ENCODE measurements around the gene TMPRSS7. TPM values are rescaled to one million over a fixed set of nuclear protein-coding genes. Genes with fewer than 3 reads are reported as not detected.

The TMPRSS7 gene
- total and polyA plus RNA-seq, 2 donors from 2014 or later: not detected

DNA sequence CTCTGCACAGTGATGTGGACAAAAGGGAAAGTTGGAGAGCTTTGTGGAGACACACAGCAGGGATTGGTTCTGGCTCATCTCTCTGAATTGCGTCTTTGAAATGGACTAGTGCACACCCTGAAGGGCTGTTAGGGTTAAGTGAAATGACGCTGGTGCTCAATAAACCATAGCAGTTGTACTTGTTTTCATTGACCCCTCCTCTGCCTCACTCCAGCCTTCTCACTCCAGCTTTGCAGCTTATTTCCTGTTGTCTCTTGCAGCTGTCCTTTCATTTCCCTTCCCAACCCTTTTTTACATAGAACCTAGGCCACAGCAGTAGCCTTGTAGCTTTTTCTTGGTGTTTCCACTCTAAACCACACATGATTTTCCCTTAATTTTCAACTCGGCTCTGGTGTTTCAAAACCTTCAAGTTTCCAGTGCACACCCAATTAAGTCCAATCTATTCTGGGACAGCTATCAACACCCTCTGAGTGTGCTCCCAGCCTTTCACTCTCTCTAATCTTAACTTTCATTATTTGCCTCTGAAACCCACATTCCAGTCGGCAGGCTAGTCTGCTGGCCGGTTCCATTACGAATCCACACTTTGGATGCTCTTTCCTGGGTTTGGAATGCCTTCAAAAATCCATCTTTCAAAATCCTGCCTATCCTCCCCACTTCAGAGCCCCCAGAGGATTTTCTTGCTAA is 58.1 kb downstream of the TMPRSS7 start:
- DNase-seq (peak in 2 of 5 donors; percentile 41 to 42), FAIRE-seq (no peak)
- intact Hi-C loops (cut with DNase I): no loop called here
- peaks cover 2 to 5% (median 3%) of the 10 kb centered on the region in 3 donors for H3K4me1 ChIP-seq (ENCODE audit: control insufficient read depth in 2 of 3, insufficient read depth in 2 of 3, low read depth in 1 of 3, low read length in 3 of 3)
- H3K27ac ChIP-seq (ENCODE audit: low read depth in 2 of 2, low read length in 2 of 2): no peak overlapping the region
- H3K4me3 ChIP-seq (ENCODE audit: low read length in 3 of 3): peak overlapping the region in 1 of 3 donors; percentile 30
- H3K9ac ChIP-seq (ENCODE audit: low read length in 3 of 3): no peak overlapping the region
- H3K27me3 ChIP-seq (ENCODE audit: control insufficient read depth, insufficient read depth, low read length): no peaks in the 10 kb centered on the region
- H3K9me3 ChIP-seq (ENCODE audit: control insufficient read depth in 2 of 3, insufficient read depth in 1 of 3, low read length in 3 of 3): no peaks in the 10 kb centered on the region
- no peaks in the 10 kb centered on the region for H3K36me3 ChIP-seq (ENCODE audit: control insufficient read depth in 2 of 3, insufficient read depth in 3 of 3, low read length in 3 of 3)
- TF ChIP-seq, protein P1, sequence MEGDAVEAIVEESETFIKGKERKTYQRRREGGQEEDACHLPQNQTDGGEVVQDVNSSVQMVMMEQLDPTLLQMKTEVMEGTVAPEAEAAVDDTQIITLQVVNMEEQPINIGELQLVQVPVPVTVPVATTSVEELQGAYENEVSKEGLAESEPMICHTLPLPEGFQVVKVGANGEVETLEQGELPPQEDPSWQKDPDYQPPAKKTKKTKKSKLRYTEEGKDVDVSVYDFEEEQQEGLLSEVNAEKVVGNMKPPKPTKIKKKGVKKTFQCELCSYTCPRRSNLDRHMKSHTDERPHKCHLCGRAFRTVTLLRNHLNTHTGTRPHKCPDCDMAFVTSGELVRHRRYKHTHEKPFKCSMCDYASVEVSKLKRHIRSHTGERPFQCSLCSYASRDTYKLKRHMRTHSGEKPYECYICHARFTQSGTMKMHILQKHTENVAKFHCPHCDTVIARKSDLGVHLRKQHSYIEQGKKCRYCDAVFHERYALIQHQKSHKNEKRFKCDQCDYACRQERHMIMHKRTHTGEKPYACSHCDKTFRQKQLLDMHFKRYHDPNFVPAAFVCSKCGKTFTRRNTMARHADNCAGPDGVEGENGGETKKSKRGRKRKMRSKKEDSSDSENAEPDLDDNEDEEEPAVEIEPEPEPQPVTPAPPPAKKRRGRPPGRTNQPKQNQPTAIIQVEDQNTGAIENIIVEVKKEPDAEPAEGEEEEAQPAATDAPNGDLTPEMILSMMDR (IDR thresholded peaks at IDR 0.05; ENCODE audit: borderline replicate concordance, extremely low read depth, insufficient read depth): no peak

DNA sequence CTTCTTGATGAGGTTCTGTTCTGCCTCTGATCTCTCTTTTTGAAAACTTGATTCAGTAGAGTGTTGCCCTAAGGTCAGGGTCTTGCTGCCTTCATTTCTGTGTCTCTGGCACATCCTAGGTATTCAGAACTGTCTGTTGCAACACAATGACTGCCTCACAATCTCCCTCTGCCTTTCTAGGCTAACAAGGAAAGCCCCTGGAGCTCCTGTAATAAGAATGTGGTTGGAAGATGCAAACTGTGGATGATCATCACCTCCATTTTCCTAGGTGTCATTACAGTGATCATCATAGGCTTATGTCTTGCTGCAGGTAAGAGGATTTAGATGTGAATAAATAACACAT is 58.6 kb downstream of the TMPRSS7 start:
- no peak for FAIRE-seq
- intact Hi-C loops (cut with DNase I): no loop called here

GRCh38 chr3:112095731-112096130 is 61.2 kb downstream of the TMPRSS7 start:
- Histone ChIP-seq H3K9ac (ENCODE audit: low read length in 3 of 3) (no peak overlapping the region), H3K36me3 (ENCODE audit: control insufficient read depth in 2 of 3, insufficient read depth in 3 of 3, low read length in 3 of 3) (no peaks in the 10 kb centered on the region), H3K27me3 (ENCODE audit: control insufficient read depth, insufficient read depth, low read length) (no peaks in the 10 kb centered on the region), H3K4me1 (ENCODE audit: control insufficient read depth in 2 of 3, insufficient read depth in 2 of 3, low read depth in 1 of 3, low read length in 3 of 3) (peaks cover 0 to 3% (median 2%) of the 10 kb centered on the region in 3 donors), H3K4me3 (ENCODE audit: low read length in 3 of 3) (no peak overlapping the region), H3K9me3 (ENCODE audit: control insufficient read depth in 2 of 3, insufficient read depth in 1 of 3, low read length in 3 of 3) (no peaks in the 10 kb centered on the region), H3K27ac (ENCODE audit: low read depth in 2 of 2, low read length in 2 of 2) (no peak overlapping the region)
- TF ChIP-seq, protein P1 (IDR thresholded peaks at IDR 0.05; ENCODE audit: borderline replicate concordance, extremely low read depth, insufficient read depth): no peak
- DNase-seq: no peak
- intact Hi-C loops (cut with DNase I): no loop called here
- FAIRE-seq: no peak

More for the DNA sequence above, 58.6 kb downstream of the TMPRSS7 start:
- Histone ChIP-seq H3K36me3 (ENCODE audit: control insufficient read depth in 2 of 3, insufficient read depth in 3 of 3, low read length in 3 of 3) (no peaks in the 10 kb centered on the region), H3K4me1 (ENCODE audit: control insufficient read depth in 2 of 3, insufficient read depth in 2 of 3, low read depth in 1 of 3, low read length in 3 of 3) (peaks cover 0 to 5% (median 2%) of the 10 kb centered on the region in 3 donors), H3K9ac (ENCODE audit: low read length in 3 of 3) (no peak overlapping the region), H3K27me3 (ENCODE audit: control insufficient read depth, insufficient read depth, low read length) (no peaks in the 10 kb centered on the region), H3K4me3 (ENCODE audit: low read length in 3 of 3) (peak overlapping the region in 1 of 3 donors; percentile 30), H3K27ac (ENCODE audit: low read depth in 2 of 2, low read length in 2 of 2) (no peak overlapping the region), H3K9me3 (ENCODE audit: control insufficient read depth in 2 of 3, insufficient read depth in 1 of 3, low read length in 3 of 3) (no peaks in the 10 kb centered on the region)
- DNase-seq: no peak
- TF ChIP-seq, protein P1 (IDR thresholded peaks at IDR 0.05; ENCODE audit: borderline replicate concordance, extremely low read depth, insufficient read depth): no peak

Data from kidney (tissue), 14 donors.